Keratinocyte (primary cell): ENCODE data around the gene TMEM231. TPM values are rescaled to one million over a fixed set of nuclear protein-coding genes. Genes with fewer than 3 reads are reported as not detected.

Source experiments
- DNase-seq: peaks from one replicate; pipeline ENCODE4 v3.0.0-alpha.2; 2011; ENCODE audit warnings: low read depth, missing footprints, low spot score
- FAIRE-seq: peaks from 2 replicates; lab custom pipeline; 2011; peaks lifted over from hg19 to GRCh38; lab: Jason Lieb, UNC
- H2AFZ ChIP-seq: 2 replicates; pipeline ENCODE4 v1.6.0; 2012; ENCODE audit warnings: low read length, control low read depth, inconsistent platforms; ENCODE audit not compliant: control insufficient read depth
- H3K27ac ChIP-seq: 2 replicates; pipeline ENCODE4 v1.5.1; 2011; ENCODE audit warnings: low read length; ENCODE audit not compliant: control insufficient read depth, insufficient read depth
- H3K27me3 ChIP-seq: 3 replicates; pipeline ENCODE4 v1.6.0; 2011; ENCODE audit warnings: low read length; ENCODE audit not compliant: control insufficient read depth, insufficient read depth; ENCODE audit errors: extremely low read depth
- H3K36me3 ChIP-seq, 2 experiments: 2 replicates in 1 of 2; 3 replicates in 1 of 2; pipeline ENCODE4 v1.5.1; 2011; ENCODE audit warnings: low read length in 2 of 2, mild to moderate bottlenecking in 1 of 2; ENCODE audit not compliant: control insufficient read depth in 2 of 2, insufficient read depth in 2 of 2; ENCODE audit errors: extremely low read depth in 1 of 2
- H3K4me1 ChIP-seq: 3 replicates; pipeline ENCODE4 v1.5.1; 2011; ENCODE audit warnings: low read length; ENCODE audit not compliant: control insufficient read depth, insufficient read depth; ENCODE audit errors: extremely low read depth
- H3K4me2 ChIP-seq: 3 replicates; pipeline ENCODE4 v1.6.0; 2011; ENCODE audit warnings: low read depth, low read length; ENCODE audit not compliant: control insufficient read depth, insufficient read depth; ENCODE audit errors: extremely low read depth
- H3K4me3 ChIP-seq, 3 experiments: fragments of 200-600 bp in 1 of 3; sonication (generic) in 1 of 3; 2 replicates in 2 of 3; 3 replicates in 1 of 3; pipeline ENCODE4 v1.5.1; 2011 to 2016; ENCODE audit warnings: low read length in 3 of 3, mild to moderate bottlenecking in 3 of 3, control low read depth in 2 of 3, inconsistent platforms in 1 of 3, low read depth in 1 of 3, mixed read lengths in 1 of 3, mixed run types in 1 of 3, moderate library complexity in 1 of 3; ENCODE audit not compliant: control insufficient read depth in 2 of 3, insufficient read depth in 2 of 3; ENCODE audit errors: extremely low read depth in 1 of 3
- H3K79me2 ChIP-seq: 2 replicates; pipeline ENCODE4 v1.6.0; 2012; ENCODE audit warnings: low read length; ENCODE audit not compliant: control insufficient read depth, insufficient read depth
- H3K9ac ChIP-seq: 3 replicates; pipeline ENCODE4 v1.6.0; 2011; ENCODE audit warnings: low read length; ENCODE audit not compliant: control insufficient read depth, insufficient read depth; ENCODE audit errors: extremely low read depth
- H3K9me1 ChIP-seq: 3 replicates; pipeline ENCODE4 v1.6.0; 2011; ENCODE audit warnings: low read length; ENCODE audit not compliant: control insufficient read depth, insufficient read depth; ENCODE audit errors: extremely low read depth
- H3K9me3 ChIP-seq: 2 replicates; pipeline ENCODE4 v1.5.1; 2012; ENCODE audit warnings: low read depth, low read length; ENCODE audit not compliant: control insufficient read depth
- H4K20me1 ChIP-seq: 3 replicates; pipeline ENCODE4 v1.6.0; 2011; ENCODE audit warnings: low read length; ENCODE audit not compliant: control insufficient read depth, insufficient read depth; ENCODE audit errors: extremely low read depth
- EZH2 ChIP-seq: IDR thresholded peaks from one replicate; pipeline ENCODE4 v1.6.1; 2012; ENCODE audit warnings: inconsistent platforms, mild to moderate bottlenecking, low read length, moderate library complexity
- dilution Hi-C: fragments of 300-500 bp; cut with MboI; formaldehyde crosslinking; loops from one replicate; pipeline ENCODE4 v1.7.0; 2020; ENCODE audit warnings: low sequenced_read_pairs; ENCODE audit not compliant: extremely low pct_ligation_motif_present
- polyA plus RNA-seq, 5 experiments: library from polyadenylated mRNA; depleted of rRNA in 3 of 5; stranded (reverse) in 3 of 5; stranded (forward) in 1 of 5; unstranded in 1 of 5; fragments of >200 nt; gene quantifications; 1 replicate in 1 of 5; 2 replicates in 3 of 5; 3 replicates in 1 of 5; pipeline versions ENCODE4 v1.2.1 to v1.2.3, GENCODE V29; 2011 to 2012; ENCODE audit warnings: missing spikeins in 2 of 5, low read depth in 1 of 5, low replicate concordance in 1 of 5
- TF ChIP-seq, protein P1 (sequence below), 3 experiments: IDR thresholded peaks in 1 of 3; conservative IDR thresholded peaks in 1 of 3; optimal IDR thresholded peaks in 1 of 3; 2 replicates in 2 of 3; 3 replicates in 1 of 3; pipeline versions ENCODE3 to v1.5.1; 2011; ENCODE audit warnings: low read length in 3 of 3, mild to moderate bottlenecking in 3 of 3, moderate library complexity in 2 of 3, control low read depth in 1 of 3, inconsistent platforms in 1 of 3; ENCODE audit not compliant: insufficient read depth in 2 of 3; ENCODE audit errors: extremely low read depth in 1 of 3

Gene TMEM231
- polyA plus RNA-seq, 1 donor (not counting 4 experiments of a cell fraction or from before 2014, with no cell fraction given): 11.0 TPM

DNA sequence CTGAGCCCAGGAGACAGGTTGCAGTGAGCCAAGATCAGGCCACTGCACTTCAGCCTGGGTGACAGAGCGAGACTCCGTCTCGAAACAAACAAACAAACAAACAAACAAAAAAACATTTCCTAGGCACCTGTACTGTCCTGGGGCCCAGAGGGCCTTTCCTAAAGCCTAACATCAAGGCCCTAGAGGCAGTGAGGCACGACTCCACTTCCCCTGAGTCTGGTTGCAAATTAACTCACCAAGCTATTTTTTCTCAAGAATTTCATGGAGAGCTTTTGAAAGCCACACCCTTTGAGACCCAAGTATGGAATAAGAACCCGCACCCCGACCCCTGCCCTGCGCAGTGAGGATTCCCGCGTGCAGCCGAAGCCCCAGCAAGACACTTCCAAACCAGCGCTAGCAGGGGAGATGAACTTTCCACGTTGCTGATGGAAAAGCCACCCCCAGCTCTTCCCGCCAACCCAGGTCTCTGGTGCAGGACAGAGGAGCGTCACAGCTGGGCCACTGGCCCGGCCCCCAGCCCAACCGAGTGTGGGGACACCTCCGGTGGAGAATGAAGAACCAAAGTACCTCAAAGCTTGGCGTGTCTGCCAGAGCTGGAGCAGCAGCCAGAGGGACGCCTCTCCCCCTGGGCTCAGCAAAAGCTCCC, 21.4 kb downstream of the TMEM231 start:
- H3K9me3 ChIP-seq: no peaks in the 10 kb centered on the region
- no peaks in the 10 kb centered on the region for H3K9me1 ChIP-seq
- H3K9ac ChIP-seq: no peak overlapping the region
- H2AFZ ChIP-seq: no peak overlapping the region
- H3K27ac ChIP-seq: no peak overlapping the region
- DNase-seq: no peak
- H3K27me3 ChIP-seq: no peaks in the 10 kb centered on the region
- H3K79me2 ChIP-seq: no peaks in the 10 kb centered on the region
- H4K20me1 ChIP-seq: no peaks in the 10 kb centered on the region
- dilution Hi-C loops: no loop called here
- no peaks in the 10 kb centered on the region for H3K4me1 ChIP-seq
- FAIRE-seq: no peak
- TF ChIP-seq, protein P1, sequence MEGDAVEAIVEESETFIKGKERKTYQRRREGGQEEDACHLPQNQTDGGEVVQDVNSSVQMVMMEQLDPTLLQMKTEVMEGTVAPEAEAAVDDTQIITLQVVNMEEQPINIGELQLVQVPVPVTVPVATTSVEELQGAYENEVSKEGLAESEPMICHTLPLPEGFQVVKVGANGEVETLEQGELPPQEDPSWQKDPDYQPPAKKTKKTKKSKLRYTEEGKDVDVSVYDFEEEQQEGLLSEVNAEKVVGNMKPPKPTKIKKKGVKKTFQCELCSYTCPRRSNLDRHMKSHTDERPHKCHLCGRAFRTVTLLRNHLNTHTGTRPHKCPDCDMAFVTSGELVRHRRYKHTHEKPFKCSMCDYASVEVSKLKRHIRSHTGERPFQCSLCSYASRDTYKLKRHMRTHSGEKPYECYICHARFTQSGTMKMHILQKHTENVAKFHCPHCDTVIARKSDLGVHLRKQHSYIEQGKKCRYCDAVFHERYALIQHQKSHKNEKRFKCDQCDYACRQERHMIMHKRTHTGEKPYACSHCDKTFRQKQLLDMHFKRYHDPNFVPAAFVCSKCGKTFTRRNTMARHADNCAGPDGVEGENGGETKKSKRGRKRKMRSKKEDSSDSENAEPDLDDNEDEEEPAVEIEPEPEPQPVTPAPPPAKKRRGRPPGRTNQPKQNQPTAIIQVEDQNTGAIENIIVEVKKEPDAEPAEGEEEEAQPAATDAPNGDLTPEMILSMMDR (optimal IDR thresholded peaks at IDR 0.05 in 1 of 3, IDR thresholded peaks at IDR 0.05 in 1 of 3, conservative IDR thresholded peaks at IDR 0.05 in 1 of 3; ENCODE audit: extremely low read depth in 1 of 3, insufficient read depth in 2 of 3, low read length in 3 of 3): no peak
- TF ChIP-seq EZH2: no peak
- H3K36me3 ChIP-seq: no peaks in the 10 kb centered on the region
- H3K4me3 ChIP-seq: no peak overlapping the region
- H3K4me2 ChIP-seq: no peak overlapping the region

DNA sequence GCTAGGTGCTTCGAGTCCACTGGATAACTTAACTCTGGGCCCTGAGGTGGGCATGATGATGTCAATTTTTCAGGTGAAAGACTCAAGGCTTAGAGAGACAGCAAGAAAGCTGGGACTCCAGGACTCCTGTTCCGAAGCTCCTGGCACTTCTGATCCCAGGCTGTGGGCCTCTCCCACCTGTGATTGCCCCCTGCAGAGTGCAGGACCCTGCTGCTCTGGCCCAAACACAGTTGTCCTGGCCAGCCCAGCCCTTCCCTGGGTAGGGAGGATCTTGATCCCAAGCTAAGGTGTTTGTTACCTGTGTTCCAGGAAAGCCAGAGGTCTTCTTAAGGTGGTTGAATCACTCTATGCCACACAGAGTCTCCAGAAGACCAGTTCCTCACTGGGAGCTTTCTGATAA, 23.3 kb downstream of the TMEM231 start:
- no peak for TF ChIP-seq EZH2
- TF ChIP-seq, protein P1 (optimal IDR thresholded peaks at IDR 0.05 in 1 of 3, IDR thresholded peaks at IDR 0.05 in 1 of 3, conservative IDR thresholded peaks at IDR 0.05 in 1 of 3; ENCODE audit: extremely low read depth in 1 of 3, insufficient read depth in 2 of 3, low read length in 3 of 3): no peak
- no peaks in the 10 kb centered on the region for H3K36me3 ChIP-seq
- no peaks in the 10 kb centered on the region for H3K4me1 ChIP-seq
- no peak overlapping the region for H3K4me3 ChIP-seq
- no peaks in the 10 kb centered on the region for H3K27me3 ChIP-seq
- no peaks in the 10 kb centered on the region for H3K9me1 ChIP-seq
- no peaks in the 10 kb centered on the region for H3K9me3 ChIP-seq
- no peaks in the 10 kb centered on the region for H3K79me2 ChIP-seq
- H2AFZ ChIP-seq: no peak overlapping the region
- H4K20me1 ChIP-seq: no peaks in the 10 kb centered on the region
- no peak overlapping the region for H3K4me2 ChIP-seq
- H3K9ac ChIP-seq: no peak overlapping the region
- DNase-seq (no peak), FAIRE-seq (no peak)
- no peak overlapping the region for H3K27ac ChIP-seq
- dilution Hi-C loops: no loop called here
